Fibroblast of lung (primary cell): ENCODE results near the gene TPM2. TPM values are rescaled to one million over a fixed set of nuclear protein-coding genes. Genes with fewer than 3 reads are reported as not detected.

Source experiments
- DNase-seq, 2 donors: peaks; one replicate each; pipeline versions ENCODE4 v3.0.0 to v3.0.0-alpha.2; 2010; ENCODE audit warnings: low read depth in 2 of 2
- H2AFZ ChIP-seq: 2 replicates; pipeline ENCODE4 v1.5.1; 2012; ENCODE audit warnings: low read length, control low read depth, inconsistent platforms
- H3K27ac ChIP-seq: 2 replicates; pipeline ENCODE4 v1.5.1; 2011; ENCODE audit warnings: low read length, control low read depth; ENCODE audit not compliant: insufficient read depth
- H3K27me3 ChIP-seq: 2 replicates; pipeline ENCODE4 v1.5.1; 2011; ENCODE audit warnings: mild to moderate bottlenecking, low read length; ENCODE audit not compliant: control insufficient read depth, insufficient read depth
- H3K36me3 ChIP-seq: 2 replicates; pipeline ENCODE4 v1.5.1; 2011; ENCODE audit warnings: low read length; ENCODE audit not compliant: control insufficient read depth, insufficient read depth
- H3K4me1 ChIP-seq: 2 replicates; pipeline ENCODE4 v1.5.1; 2011; ENCODE audit warnings: low read length; ENCODE audit not compliant: control insufficient read depth, insufficient read depth; ENCODE audit errors: extremely low read depth
- H3K4me2 ChIP-seq: 2 replicates; pipeline ENCODE4 v1.5.1; 2011; ENCODE audit warnings: low read length, control low read depth; ENCODE audit not compliant: insufficient read depth; ENCODE audit errors: extremely low read depth
- H3K4me3 ChIP-seq, 4 experiments: fragments of 200-600 bp in 1 of 4; sonication (generic) in 1 of 4; replicated peaks in 1 of 4; 2 replicates each; pipeline ENCODE4 v1.5.1; 2011 to 2016; ENCODE audit warnings: low read length in 4 of 4, low read depth in 3 of 4, mild to moderate bottlenecking in 3 of 4, control low read depth in 2 of 4, inconsistent platforms in 1 of 4, mixed read lengths in 1 of 4; ENCODE audit not compliant: insufficient read depth in 1 of 4; ENCODE audit errors: control extremely low read depth in 1 of 4
- H3K79me2 ChIP-seq: 2 replicates; pipeline ENCODE4 v1.5.1; 2012; ENCODE audit warnings: mild to moderate bottlenecking, low read length, inconsistent platforms; ENCODE audit not compliant: control insufficient read depth, insufficient read depth
- H3K9ac ChIP-seq: 2 replicates; pipeline ENCODE4 v1.5.1; 2011; ENCODE audit warnings: mild to moderate bottlenecking, low read length, control low read depth; ENCODE audit not compliant: insufficient read depth
- H3K9me3 ChIP-seq: 2 replicates; pipeline ENCODE4 v1.5.1; 2012; ENCODE audit warnings: low read depth, low read length; ENCODE audit not compliant: control insufficient read depth, insufficient read depth
- H4K20me1 ChIP-seq: 2 replicates; pipeline ENCODE4 v1.5.1; 2011; ENCODE audit warnings: low read length; ENCODE audit not compliant: control insufficient read depth, insufficient read depth; ENCODE audit errors: extremely low read depth
- CTCF ChIP-seq, 2 donors: IDR thresholded peaks in 1 of 2; conservative IDR thresholded peaks in 1 of 2; 1 replicate in 1 of 2; 2 replicates in 1 of 2; pipeline ENCODE4 v1.5.1; 2011 to 2012; ENCODE audit warnings: low read length in 2 of 2, control low read depth in 1 of 2, inconsistent platforms in 1 of 2, low read depth in 1 of 2, mild to moderate bottlenecking in 1 of 2
- EZH2 ChIP-seq: IDR thresholded peaks from 2 replicates; pipeline ENCODE4 v1.5.1; 2012; ENCODE audit warnings: low read length, control low read depth, mild to moderate bottlenecking; ENCODE audit errors: missing control alignments
- polyA plus RNA-seq, 2 donors: library from polyadenylated mRNA; depleted of rRNA in 1 of 2; stranded (reverse) in 1 of 2; unstranded in 1 of 2; fragments of >200 nt; gene quantifications; 2 replicates each; pipeline ENCODE4 v1.2.1, GENCODE V29; 2011 to 2012; ENCODE audit warnings: missing spikeins in 1 of 2
- total RNA-seq: library from RNA; depleted of rRNA; stranded (reverse); fragments of >200 nt; gene quantifications from 2 replicates; pipeline ENCODE4 v1.2.1, GENCODE V29; 2014

The TPM2 gene
- total and polyA plus RNA-seq, 2 donors (not counting 1 experiment from before 2014, with no cell fraction given) = 1,003 to 1,927 TPM

GRCh38 chr9:35705836-35706430 is 16.2 kb upstream of the TPM2 start:
- TF ChIP-seq EZH2 = no peak
- no peak for TF ChIP-seq CTCF (conservative IDR thresholded peaks at IDR 0.05 in 1 of 2, IDR thresholded peaks at IDR 0.05 in 1 of 2; ENCODE audit: low read depth in 1 of 2, low read length in 2 of 2)
- Histone ChIP-seq H3K27ac (no peak overlapping the region), H3K4me2 (no peak overlapping the region), H3K9ac (no peak overlapping the region), H3K27me3 (no peaks in the 10 kb centered on the region), H3K4me3 (no peak overlapping the region), H2AFZ (no peak overlapping the region), H3K36me3 (peaks cover 60% of the 10 kb centered on the region), H3K79me2 (no peaks in the 10 kb centered on the region), H3K4me1 (no peaks in the 10 kb centered on the region), H3K9me3 (no peaks in the 10 kb centered on the region), H4K20me1 (no peaks in the 10 kb centered on the region)
- no peak for DNase-seq

GRCh38 chr9:35705372-35705771 is 15.6 kb upstream of the TPM2 start:
- no peak for DNase-seq
- no peak overlapping the region for H3K4me3 ChIP-seq
- H3K4me1 ChIP-seq = no peaks in the 10 kb centered on the region
- no peak overlapping the region for H3K4me2 ChIP-seq
- no peak for TF ChIP-seq EZH2
- no peak for TF ChIP-seq CTCF (conservative IDR thresholded peaks at IDR 0.05 in 1 of 2, IDR thresholded peaks at IDR 0.05 in 1 of 2; ENCODE audit: low read depth in 1 of 2, low read length in 2 of 2)
- H3K9ac ChIP-seq = no peak overlapping the region
- peaks cover 58% of the 10 kb centered on the region for H3K36me3 ChIP-seq
- no peaks in the 10 kb centered on the region for H4K20me1 ChIP-seq
- H2AFZ ChIP-seq = no peak overlapping the region
- no peak overlapping the region for H3K27ac ChIP-seq
- H3K27me3 ChIP-seq = no peaks in the 10 kb centered on the region
- no peaks in the 10 kb centered on the region for H3K9me3 ChIP-seq
- no peaks in the 10 kb centered on the region for H3K79me2 ChIP-seq

- H3K79me2 ChIP-seq = no peaks in the 10 kb centered on the region
- H3K4me1 ChIP-seq = no peaks in the 10 kb centered on the region
- no peaks in the 10 kb centered on the region for H4K20me1 ChIP-seq
- H3K27ac ChIP-seq = no peak overlapping the region
- H3K27me3 ChIP-seq = no peaks in the 10 kb centered on the region
- H3K36me3 ChIP-seq = peaks cover 68% of the 10 kb centered on the region
- H3K4me3 ChIP-seq = no peak overlapping the region
- no peak for DNase-seq
- no peak overlapping the region for H3K4me2 ChIP-seq
- H2AFZ ChIP-seq = no peak overlapping the region
- TF ChIP-seq CTCF (conservative IDR thresholded peaks at IDR 0.05 in 1 of 2, IDR thresholded peaks at IDR 0.05 in 1 of 2; ENCODE audit: low read depth in 1 of 2, low read length in 2 of 2) (no peak), EZH2 (no peak)
- H3K9ac ChIP-seq = no peak overlapping the region
- H3K9me3 ChIP-seq = no peaks in the 10 kb centered on the region
These were observed 14.4 kb upstream of the TPM2 start for GRCh38 chr9:35703906-35704672.
